Mesenteric fat pad (tissue), 1 donor: Measurements from ENCODE around the gene CEP112. TPM values are rescaled to one million over a fixed set of nuclear protein-coding genes. Genes with fewer than 3 reads are reported as not detected.
"Not testable (repeated sequence)": the region's sequence is repeated elsewhere in the genome, so short reads cannot be mapped to it uniquely, and the experiment has no call there.

ENCODE experiments used
- DNase-seq: peaks from one replicate; pipeline ENCODE4 v3.0.0-alpha.2; 2020; ENCODE audit warnings: low spot score
- total RNA-seq: library from RNA; stranded (reverse); fragmentation: NEBNext Ultra II Directional; extraction: Animal tissue kit (Norgen Biotek cat#: 25700); gene quantifications from one replicate; pipeline ENCODE4 v1.2.1, GENCODE V29; 2021
- donor health status: DM: yes; HTN: yes; CAD: no.

The CEP112 gene
- total RNA-seq, 1 donor from 2014 or later: 37.3 TPM

GRCh38 chr17:66165537-66166123, 26.3 kb downstream of the CEP112 start:
- DNase-seq: no peak

GRCh38 chr17:66155055-66155454, 36.9 kb downstream of the CEP112 start:
- DNase-seq: not testable (repeated sequence)

GRCh38 chr17:66152756-66153155, 39.2 kb downstream of the CEP112 start:
- no peak for DNase-seq

GRCh38 chr17:66150708-66151107, 41.2 kb downstream of the CEP112 start:
- no peak for DNase-seq

GRCh38 chr17:66149562-66149961, 42.4 kb downstream of the CEP112 start:
- no peak for DNase-seq

- DNase-seq: no peak
Observed at GRCh38 chr17:66146394-66146793, 45.5 kb downstream of the CEP112 start.

- DNase-seq: no peak
Observed at GRCh38 chr17:66143657-66144282, 48.2 kb downstream of the CEP112 start.

GRCh38 chr17:66142428-66142827, 49.5 kb downstream of the CEP112 start:
- DNase-seq: no peak

- no peak for DNase-seq
Observed at GRCh38 chr17:66138120-66138519, 53.8 kb downstream of the CEP112 start.

GRCh38 chr17:66135896-66136295, 56.0 kb downstream of the CEP112 start:
- DNase-seq: no peak

GRCh38 chr17:66135219-66135618, 56.7 kb downstream of the CEP112 start:
- no peak for DNase-seq

GRCh38 chr17:66129759-66130158, 62.2 kb downstream of the CEP112 start:
- no peak for DNase-seq

GRCh38 chr17:66126231-66126630, 65.7 kb downstream of the CEP112 start:
- no peak for DNase-seq

GRCh38 chr17:66123163-66123562, 68.8 kb downstream of the CEP112 start:
- no peak for DNase-seq

GRCh38 chr17:66115246-66115645, 76.7 kb downstream of the CEP112 start:
- no peak for DNase-seq

GRCh38 chr17:66114609-66115008, 77.3 kb downstream of the CEP112 start:
- DNase-seq: no peak

GRCh38 chr17:66107731-66108130, 84.2 kb downstream of the CEP112 start:
- DNase-seq: no peak

- DNase-seq: no peak
Observed at GRCh38 chr17:66098040-66098439, 93.9 kb downstream of the CEP112 start.

GRCh38 chr17:66094727-66095126, 97.2 kb downstream of the CEP112 start:
- no peak for DNase-seq

- DNase-seq: no peak
Observed at GRCh38 chr17:66091445-66092080, 100.4 kb downstream of the CEP112 start.

GRCh38 chr17:66089764-66090163, 102.2 kb downstream of the CEP112 start:
- DNase-seq: no peak

- DNase-seq: no peak
Observed at GRCh38 chr17:66088173-66088572, 103.8 kb downstream of the CEP112 start.

GRCh38 chr17:66087073-66087472, 104.9 kb downstream of the CEP112 start:
- no peak for DNase-seq
